ENCODE measurements around the gene ALOX15. TPM values are rescaled to one million over a fixed set of nuclear protein-coding genes. Genes with fewer than 3 reads are reported as not detected.
A peak's percentile ranks its signal among the peaks of the same experiment; 100 is the strongest.

The ALOX15 gene
- total RNA-seq, 6 donors from 2014 or later = 2.4 to 26.0 (median 10.0) TPM

GRCh38 chr17:4583206-4583605, 58.3 kb downstream of the ALOX15 start:
- no peaks in the 10 kb centered on the region for H3K9me3 ChIP-seq
- no peak overlapping the region for H3K27ac ChIP-seq
- H3K27me3 ChIP-seq = peaks cover 0 to 17% (median 5%) of the 10 kb centered on the region in 4 donors
- peaks cover 13 to 20% (median 15%) of the 10 kb centered on the region in 4 donors for H3K4me1 ChIP-seq
- TF ChIP-seq EP300 (IDR thresholded peaks at IDR 0.05) = no peak
- no peak for TF ChIP-seq CTCF (IDR thresholded peaks at IDR 0.05)
- no peak for TF ChIP-seq POLR2AphosphoS5 (IDR thresholded peaks at IDR 0.05)
- no peak for TF ChIP-seq POLR2A (IDR thresholded peaks at IDR 0.05)
- 80 to 83% methylated on average over 2 to 3 of the region's 3 CpGs for WGBS, 2 donors
- H3K36me3 ChIP-seq = no peaks in the 10 kb centered on the region
- no peak overlapping the region for H3K4me3 ChIP-seq
- ATAC-seq (ENCODE audit: low FRiP score in 2 of 2) = no peak
- no peak for DNase-seq

GRCh38 chr17:4582691-4583090, 58.8 kb downstream of the ALOX15 start:
- Histone ChIP-seq H3K27ac (no peak overlapping the region), H3K36me3 (no peaks in the 10 kb centered on the region), H3K27me3 (peaks cover 0 to 17% (median 5%) of the 10 kb centered on the region in 4 donors), H3K4me3 (no peak overlapping the region), H3K4me1 (peaks cover 13 to 20% (median 15%) of the 10 kb centered on the region in 4 donors), H3K9me3 (no peaks in the 10 kb centered on the region)
- no peak for TF ChIP-seq CTCF (IDR thresholded peaks at IDR 0.05)
- TF ChIP-seq POLR2AphosphoS5 (IDR thresholded peaks at IDR 0.05) = no peak
- no peak for TF ChIP-seq POLR2A (IDR thresholded peaks at IDR 0.05)
- no peak for DNase-seq
- 84 to 86% methylated on average over 4 to 8 of the region's 8 CpGs for whole genome bisulfite sequencing, 2 donors
- ATAC-seq (ENCODE audit: low FRiP score in 2 of 2) = no peak

GRCh38 chr17:4582101-4582501, 59.4 kb downstream of the ALOX15 start:
- Histone ChIP-seq H3K27ac (no peak overlapping the region), H3K9me3 (no peaks in the 10 kb centered on the region), H3K4me1 (peaks cover 13 to 20% (median 15%) of the 10 kb centered on the region in 4 donors), H3K36me3 (no peaks in the 10 kb centered on the region), H3K27me3 (peaks cover 0 to 17% (median 5%) of the 10 kb centered on the region in 4 donors), H3K4me3 (no peak overlapping the region)
- ATAC-seq (ENCODE audit: low FRiP score in 2 of 2) = no peak
- TF ChIP-seq POLR2A (IDR thresholded peaks at IDR 0.05) (no peak), POLR2AphosphoS5 (IDR thresholded peaks at IDR 0.05) (no peak), EP300 (IDR thresholded peaks at IDR 0.05) (no peak), CTCF (IDR thresholded peaks at IDR 0.05) (no peak)
- 58 to 74% methylated on average over 6 to 7 of the region's 7 CpGs for WGBS, 2 donors
- peak in 1 of 2 donors; percentile 55 for DNase-seq

Small RNA genes within 50 kb of the gene (small RNA-seq; reads per million reads assigned to genes)
- 0 reads per million in 4 donors for gene RNU6-955P

Other genes with a start within 250 kb of the ALOX15 start
- under 1 TPM in 5 of 6 donors, not detected in 1; 0.22 to 0.91 (median 0.52) TPM for gene SPNS3, start 207.7 kb downstream of the ALOX15 start, total RNA-seq
- gene SPNS2, start 142.8 kb downstream of the ALOX15 start, total RNA-seq = 10 to 100 TPM; 41.8 to 89.1 (median 55.2) TPM
- 100 to 1,000 TPM in 1 of 6 donors, 10 to 100 TPM in 5; 45.2 to 151 (median 57.3) TPM for gene MYBBP1A, start 86.3 kb downstream of the ALOX15 start, total RNA-seq
- 10 to 100 TPM in 3 of 6 donors, 1 to 10 TPM in 3; 3.8 to 18.7 (median 9.7) TPM for gene GGT6, start 81.1 kb downstream of the ALOX15 start, total RNA-seq
- gene SMTNL2, start 57.1 kb downstream of the ALOX15 start, total RNA-seq = 1 to 10 TPM in 5 of 6 donors, under 1 TPM in 1; 0.49 to 7.3 (median 3.6) TPM
- gene PELP1, start 62.5 kb upstream of the ALOX15 start, total RNA-seq = 10 to 100 TPM; 14.6 to 67.1 (median 34.2) TPM
- 100 to 1,000 TPM in 5 of 6 donors, 10 to 100 TPM in 1; 67.3 to 336 (median 176) TPM for gene ARRB2, start 69.0 kb upstream of the ALOX15 start, total RNA-seq
- 10 to 100 TPM; 18.4 to 33.4 (median 24.2) TPM for gene MED11, start 89.8 kb upstream of the ALOX15 start, total RNA-seq
- 10 to 100 TPM in 4 of 6 donors, 1 to 10 TPM in 2; 3.5 to 22.8 (median 11.9) TPM for gene ZMYND15, start 98.2 kb upstream of the ALOX15 start, total RNA-seq
- gene CXCL16, start 98.2 kb upstream of the ALOX15 start, total RNA-seq = 100 to 1,000 TPM in 3 of 6 donors, 10 to 100 TPM in 3; 62.9 to 281 (median 122) TPM
- not detected for gene TM4SF5, start 130.2 kb upstream of the ALOX15 start, total RNA-seq
- gene VMO1, start 144.7 kb upstream of the ALOX15 start, total RNA-seq = 10 to 100 TPM in 4 of 6 donors, 1 to 10 TPM in 1, not detected in 1; 3.1 to 28.8 (median 13.4) TPM
- gene GLTPD2, start 147.3 kb upstream of the ALOX15 start, total RNA-seq = under 1 TPM in 2 of 6 donors, not detected in 4; 0.24 to 0.97 TPM
- 100 to 1,000 TPM in 4 of 6 donors, 10 to 100 TPM in 2; 44.0 to 149 (median 110) TPM for gene PSMB6, start 154.5 kb upstream of the ALOX15 start, total RNA-seq
- gene PLD2, start 165.5 kb upstream of the ALOX15 start, total RNA-seq = 10 to 100 TPM; 15.0 to 51.3 (median 37.6) TPM
- gene MINK1, start 191.7 kb upstream of the ALOX15 start, total RNA-seq = 100 to 1,000 TPM in 4 of 6 donors, 10 to 100 TPM in 2; 52.3 to 311 (median 136) TPM